Aorta (tissue), 5 donors: Measurements from ENCODE around the gene GDF2. TPM values are rescaled to one million over a fixed set of nuclear protein-coding genes. Genes with fewer than 3 reads are reported as not detected.
A peak's percentile ranks its signal among the peaks of the same experiment; 100 is the strongest.

Source experiments
- ATAC-seq: fragments of 200-7000 bp; cut with Tn5 transposase; one replicate; pipeline ENCODE4 v1.9.1; 2022; ENCODE audit warnings: moderate library complexity; ENCODE audit not compliant: low FRiP score
- DNase-seq, 2 donors: peaks; one replicate each; pipeline ENCODE4 v3.0.0-alpha.2; 2020
- H3K27ac ChIP-seq, 2 donors: one replicate each; pipeline ENCODE4 v1.5.1; 2013; ENCODE audit warnings: low read length in 2 of 2, mild to moderate bottlenecking in 2 of 2, moderate library complexity in 2 of 2, control low read depth in 1 of 2, inconsistent platforms in 1 of 2, low read depth in 1 of 2
- H3K27me3 ChIP-seq, 2 donors: one replicate each; pipeline ENCODE4 v1.6.1; 2013; ENCODE audit warnings: control low read depth in 1 of 2, low read length in 1 of 2, mild to moderate bottlenecking in 1 of 2, moderate library complexity in 1 of 2; ENCODE audit not compliant: insufficient read depth in 2 of 2, control insufficient read depth in 1 of 2
- H3K36me3 ChIP-seq, 2 donors: one replicate each; pipeline ENCODE4 v1.6.1; 2013; ENCODE audit warnings: control low read depth in 1 of 2, low read length in 1 of 2, mild to moderate bottlenecking in 1 of 2; ENCODE audit not compliant: insufficient read depth in 2 of 2, control insufficient read depth in 1 of 2
- H3K4me1 ChIP-seq, 2 donors: one replicate each; pipeline ENCODE4 v1.6.1; 2013; ENCODE audit warnings: low read length in 2 of 2, control low read depth in 1 of 2, mild to moderate bottlenecking in 1 of 2, moderate library complexity in 1 of 2; ENCODE audit not compliant: insufficient read depth in 2 of 2, control insufficient read depth in 1 of 2
- H3K4me3 ChIP-seq, 2 donors: one replicate each; pipeline ENCODE4 v1.5.1; 2013; ENCODE audit warnings: low read length in 2 of 2, control low read depth in 1 of 2, mild to moderate bottlenecking in 1 of 2
- H3K9me3 ChIP-seq: one replicate; pipeline ENCODE4 v1.6.1; 2013; ENCODE audit warnings: mild to moderate bottlenecking, low read length; ENCODE audit not compliant: control insufficient read depth
- WGBS, 2 donors: extraction: QIAGEN DNeasy Blood & Tissue Kit; methylation state at CpG; one replicate each; pipeline ENCODE4 v1.1.7; 2013; 5-methylcytosine and 5-hydroxymethylcytosine counted together
- intact Hi-C, 2 donors: fragments of 100-400 bp; cut with DNase I; formaldehyde crosslinking; loops; one replicate each; pipeline versions ENCODE4 v1.14.2 to v1.15.0; 2022
- polyA plus RNA-seq, 2 donors: library from polyadenylated mRNA; stranded (reverse); fragments of 200-250 nt; gene quantifications; one replicate each; pipeline ENCODE4 v1.2.3, GENCODE V29; 2013
- total RNA-seq, 2 donors: library from RNA; stranded (reverse); fragmentation: NEBNext Ultra II Directional; extraction: Animal tissue kit (Norgen Biotek cat#: 25700); gene quantifications; one replicate each; pipeline ENCODE4 v1.2.1, GENCODE V29; 2021
- donor health status: healthy with polysubstance abuse.
- donor health status: Bipolar disorder and iron deficiency.
- donor health status: DM: no; HTN: no; CAD: no.
- donor health status: DM: no; HTN: no; CAD: no.
- donor health status: DM: yes; HTN: yes; CAD: no.

GDF2 gene
- total and polyA plus RNA-seq, 4 donors = not detected

DNA sequence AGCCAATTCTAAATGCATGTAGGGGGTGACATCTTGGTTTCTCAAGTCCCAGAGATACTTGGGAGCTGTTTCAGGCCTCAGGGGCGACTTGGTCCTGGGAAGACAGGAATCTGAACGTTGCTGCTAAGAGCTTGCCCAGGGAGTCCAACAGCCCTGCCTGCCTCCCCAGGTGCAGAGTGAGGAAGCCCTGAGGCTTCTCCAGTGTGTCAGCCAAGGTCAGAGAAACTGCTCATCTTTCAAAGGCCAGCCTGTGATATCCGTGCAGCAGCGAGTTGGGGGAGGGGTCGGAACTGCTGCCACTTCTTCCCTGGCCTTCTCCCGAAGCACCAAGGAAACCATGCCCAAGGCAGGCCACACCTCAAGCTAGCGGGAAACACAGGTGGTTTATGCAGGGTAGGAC, 9.7 kb downstream of the GDF2 start:
- Histone ChIP-seq H3K27me3 (no peaks in the 10 kb centered on the region), H3K4me3 (no peak overlapping the region), H3K4me1 (no peaks in the 10 kb centered on the region), H3K27ac (no peak overlapping the region), H3K9me3 (no peaks in the 10 kb centered on the region), H3K36me3 (no peaks in the 10 kb centered on the region)
- no peak for ATAC-seq
- intact Hi-C loops = no loop called here
- 90 to 91% methylated on average over 7 of the region's 7 CpGs for WGBS, 2 donors
- peak in 1 of 2 donors; percentile 20 for DNase-seq

DNA sequence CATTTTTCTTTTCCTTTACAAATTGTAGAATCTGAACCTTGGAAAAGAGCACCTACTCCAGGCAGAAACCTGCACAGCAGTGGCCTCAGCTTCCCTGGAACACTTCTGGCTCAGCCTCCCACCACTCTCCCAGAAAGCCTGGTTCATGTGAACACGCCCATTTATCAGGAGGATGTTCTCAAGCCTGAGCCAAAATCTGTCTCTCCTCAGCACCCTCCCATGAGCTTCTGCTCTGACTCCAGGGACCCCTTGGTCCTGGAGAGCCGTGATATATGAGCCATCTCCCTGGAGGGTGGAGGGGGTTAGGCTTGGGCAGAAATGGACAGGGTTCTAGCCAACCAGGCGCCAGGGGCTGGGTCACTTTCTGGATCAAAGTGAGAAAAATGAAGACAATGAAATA, 10.1 kb downstream of the GDF2 start:
- peak in 1 of 2 donors; percentile 22 for DNase-seq
- no peak overlapping the region for H3K27ac ChIP-seq
- intact Hi-C loops = no loop called here
- no peak overlapping the region for H3K4me3 ChIP-seq
- H3K27me3 ChIP-seq = no peaks in the 10 kb centered on the region
- no peaks in the 10 kb centered on the region for H3K4me1 ChIP-seq
- no peaks in the 10 kb centered on the region for H3K36me3 ChIP-seq
- WGBS, 2 donors = 80 to 83% methylated on average over 3 of the region's 3 CpGs
- H3K9me3 ChIP-seq = no peaks in the 10 kb centered on the region
- ATAC-seq = no peak

DNA sequence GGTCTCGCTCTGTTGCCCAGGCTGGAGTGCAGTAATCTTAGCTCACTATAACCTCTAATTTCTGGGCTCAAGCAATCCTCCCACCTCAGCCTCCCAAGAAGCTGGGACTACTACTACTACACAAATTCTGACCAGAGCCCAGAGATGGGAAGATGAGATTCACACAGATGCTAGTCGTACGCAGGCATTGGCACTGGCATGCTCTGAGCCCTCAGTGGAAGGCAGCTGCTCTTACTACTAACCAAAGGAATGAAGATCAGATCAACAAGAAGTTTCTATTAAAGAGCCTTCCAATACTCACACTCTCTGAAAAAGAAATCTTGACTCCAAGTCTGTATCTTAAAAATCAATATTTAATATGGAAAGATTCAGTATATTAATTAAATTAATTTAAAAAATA, 10.7 kb downstream of the GDF2 start:
- WGBS, 2 donors = 77 to 90% methylated on average over 3 of the region's 3 CpGs

DNA sequence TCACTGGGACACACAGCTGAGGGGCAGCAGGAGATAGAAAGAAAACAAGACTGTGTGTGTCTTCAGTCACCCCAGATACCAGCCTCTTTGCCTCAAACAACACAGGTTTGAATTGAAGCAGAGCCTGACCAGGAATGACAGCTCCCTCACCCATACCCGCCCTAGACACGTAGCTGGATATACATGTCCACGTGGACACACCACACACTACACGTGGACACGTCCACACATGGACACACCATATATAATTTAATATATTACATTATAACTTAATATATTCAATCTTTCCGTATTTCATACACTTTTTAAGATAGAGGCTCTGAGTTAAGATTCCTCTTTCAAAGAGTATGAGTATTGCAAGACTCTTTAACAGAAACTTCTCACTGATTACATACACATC, 11.3 kb downstream of the GDF2 start:
- intact Hi-C loops = no loop called here
- peak in 1 of 2 donors; percentile 32 for DNase-seq
- no peak for ATAC-seq

More for the DNA sequence above, 10.7 kb downstream of the GDF2 start:
- ATAC-seq (no peak), DNase-seq (no peak)
- Histone ChIP-seq H3K4me3 (no peak overlapping the region), H3K36me3 (no peaks in the 10 kb centered on the region), H3K27ac (no peak overlapping the region), H3K4me1 (no peaks in the 10 kb centered on the region), H3K9me3 (no peaks in the 10 kb centered on the region), H3K27me3 (no peaks in the 10 kb centered on the region)
- intact Hi-C loops = no loop called here

DNA sequence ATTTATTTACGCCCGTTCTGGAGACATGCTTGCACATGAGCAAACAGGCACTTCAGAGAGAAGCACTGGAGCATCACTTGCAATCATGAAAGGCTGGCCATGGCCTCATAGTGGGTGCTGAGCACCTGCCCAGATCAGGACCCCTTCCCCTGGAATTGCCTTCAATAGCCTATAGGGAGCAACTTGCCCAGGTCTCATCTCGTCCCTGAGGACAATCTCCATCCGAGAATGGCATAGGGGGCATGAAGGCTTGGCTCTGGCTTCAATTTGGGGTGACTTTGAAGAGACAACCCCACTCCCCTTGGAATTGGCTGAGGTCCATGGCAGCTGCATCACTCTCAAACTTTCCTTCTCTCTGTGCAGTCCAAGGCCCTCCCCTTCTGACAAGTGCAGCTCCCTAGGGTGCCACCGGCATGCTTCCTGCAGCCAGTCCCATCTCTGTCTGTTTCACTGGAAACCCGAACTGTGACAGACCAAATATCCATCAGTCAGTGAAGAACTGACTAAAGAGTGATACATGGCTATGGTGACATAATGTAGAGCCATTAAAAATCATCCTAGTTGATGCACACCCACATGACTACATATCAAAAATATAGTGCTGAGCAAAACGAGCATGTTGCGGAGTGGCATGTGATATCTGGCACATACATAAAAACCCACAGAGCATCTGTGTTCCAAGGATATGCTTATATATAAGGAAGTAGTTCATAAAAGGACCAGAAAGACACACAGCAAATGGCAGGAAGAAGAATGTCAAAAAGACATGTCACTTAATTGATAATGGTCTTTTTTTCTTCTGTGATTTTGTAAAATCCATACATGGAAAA, 12.4 kb downstream of the GDF2 start:
- Histone ChIP-seq H3K9me3 (no peaks in the 10 kb centered on the region), H3K27me3 (no peaks in the 10 kb centered on the region), H3K4me1 (no peaks in the 10 kb centered on the region), H3K4me3 (no peak overlapping the region), H3K36me3 (no peaks in the 10 kb centered on the region), H3K27ac (no peak overlapping the region)
- intact Hi-C loops = no loop called here
- DNase-seq = peak in 1 of 2 donors; percentile 22
- ATAC-seq = no peak
- 92% methylated on average over 8 of the region's 8 CpGs for WGBS, 2 donors

More for the DNA sequence above, 11.3 kb downstream of the GDF2 start:
- H3K9me3 ChIP-seq = no peaks in the 10 kb centered on the region
- H3K36me3 ChIP-seq = no peaks in the 10 kb centered on the region
- no peak overlapping the region for H3K27ac ChIP-seq
- no peaks in the 10 kb centered on the region for H3K27me3 ChIP-seq
- 90 to 92% methylated on average over 6 of the region's 6 CpGs for WGBS, 2 donors
- no peaks in the 10 kb centered on the region for H3K4me1 ChIP-seq
- H3K4me3 ChIP-seq = no peak overlapping the region

DNA sequence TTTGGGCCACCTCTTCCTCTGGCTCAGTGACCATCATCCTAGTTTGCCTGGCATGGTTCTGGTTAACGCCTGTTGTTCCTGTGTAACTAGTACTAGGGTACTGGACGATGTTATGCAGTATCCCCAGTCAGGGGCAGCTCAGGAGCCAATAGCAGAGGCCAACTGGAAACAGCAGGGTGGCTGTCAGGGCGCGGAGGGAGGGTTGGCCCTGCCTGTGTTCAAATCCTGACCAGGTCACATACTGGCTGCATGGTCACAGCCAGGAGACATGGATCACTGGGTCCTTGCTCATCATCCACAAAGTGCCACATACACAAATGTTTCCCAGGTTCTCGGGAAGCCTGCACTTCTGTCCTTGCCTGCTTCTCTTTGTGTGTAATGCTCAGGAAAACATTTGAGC, 13.7 kb downstream of the GDF2 start:
- H3K36me3 ChIP-seq = no peaks in the 10 kb centered on the region
- DNase-seq (peak in 1 of 2 donors; percentile 31), ATAC-seq (no peak)
- H3K27me3 ChIP-seq = no peaks in the 10 kb centered on the region
- 95 to 96% methylated on average over 5 of the region's 5 CpGs for WGBS, 2 donors
- intact Hi-C loops = no loop called here
- no peaks in the 10 kb centered on the region for H3K9me3 ChIP-seq
- no peak overlapping the region for H3K4me3 ChIP-seq
- no peaks in the 10 kb centered on the region for H3K4me1 ChIP-seq
- H3K27ac ChIP-seq = no peak overlapping the region

DNA sequence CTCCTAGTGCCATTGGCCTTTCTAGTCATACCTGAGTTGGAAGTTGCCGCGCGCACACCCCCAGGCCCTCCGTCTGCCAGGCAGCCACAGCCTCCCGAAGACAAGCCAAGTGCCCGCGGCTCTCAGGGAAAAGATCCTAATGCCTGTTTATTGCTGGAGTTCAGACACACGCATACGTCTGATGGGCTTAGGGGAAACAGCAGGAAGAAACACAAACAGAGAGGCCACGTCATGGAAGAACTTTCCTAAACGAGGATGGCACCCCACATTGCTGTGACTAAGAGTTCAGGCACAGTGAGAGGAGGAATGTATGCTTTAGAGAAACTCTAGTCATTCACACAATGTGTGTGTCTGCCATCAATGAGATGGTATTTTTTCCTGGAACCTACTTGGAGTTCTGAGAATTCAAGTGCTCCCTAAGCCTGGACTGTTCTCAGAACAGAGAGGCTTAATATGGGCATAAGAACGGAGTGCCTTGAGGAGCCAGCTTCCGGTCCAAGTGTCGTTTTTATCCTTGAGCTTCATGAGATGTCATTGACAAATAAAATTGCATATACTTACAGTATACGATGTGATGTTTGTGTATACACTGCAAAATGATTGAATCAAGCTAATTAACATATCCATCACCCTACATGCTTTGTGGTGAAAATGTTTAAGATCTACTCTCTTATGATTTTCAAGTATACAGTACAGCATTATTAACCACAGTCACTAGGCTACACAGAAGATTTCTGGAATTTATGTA, 14.3 kb downstream of the GDF2 start:
- intact Hi-C loops = no loop called here

DNA sequence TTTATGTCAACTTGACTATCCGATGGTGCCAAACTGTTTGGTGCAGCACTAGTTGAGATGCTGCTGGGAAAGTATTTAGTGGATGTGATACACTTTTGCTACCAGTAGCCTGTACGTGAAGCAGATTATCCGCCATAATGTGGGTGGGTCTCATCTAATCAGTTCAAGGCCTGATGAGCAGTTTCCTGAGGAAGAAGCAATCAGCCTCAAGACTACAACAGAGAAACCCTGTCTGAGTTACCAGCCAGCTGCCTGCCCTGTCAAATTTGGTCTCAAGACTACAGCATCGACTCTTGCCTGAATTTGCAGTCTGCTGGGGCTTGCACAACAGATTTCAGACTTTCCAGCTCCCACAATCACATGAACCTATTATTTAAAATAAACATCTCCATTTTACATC, 15.1 kb downstream of the GDF2 start:
- DNase-seq = peak in 1 of 2 donors; percentile 12
- ATAC-seq = no peak
- Histone ChIP-seq H3K9me3 (no peaks in the 10 kb centered on the region), H3K4me3 (no peak overlapping the region), H3K27ac (no peak overlapping the region), H3K27me3 (no peaks in the 10 kb centered on the region), H3K4me1 (no peaks in the 10 kb centered on the region), H3K36me3 (no peaks in the 10 kb centered on the region)
- intact Hi-C loops = no loop called here
- 89 to 91% methylated on average over 4 of the region's 4 CpGs for WGBS, 2 donors

More for the DNA sequence above, 14.3 kb downstream of the GDF2 start:
- DNase-seq = peak; percentile 41 to 45
- ATAC-seq = no peak
- Histone ChIP-seq H3K4me3 (no peak overlapping the region), H3K27ac (no peak overlapping the region), H3K27me3 (no peaks in the 10 kb centered on the region), H3K9me3 (no peaks in the 10 kb centered on the region), H3K36me3 (no peaks in the 10 kb centered on the region), H3K4me1 (no peaks in the 10 kb centered on the region)
- 39 to 49% methylated on average over 15 of the region's 15 CpGs for WGBS, 2 donors
